ENCODE data around the gene SLC38A9. TPM values are rescaled to one million over a fixed set of nuclear protein-coding genes. Genes with fewer than 3 reads are reported as not detected.

SLC38A9 gene
- total and polyA plus RNA-seq, 2 donors (not counting 1 experiment from before 2014, with no cell fraction given), result 23.4 to 36.3 TPM

DNA sequence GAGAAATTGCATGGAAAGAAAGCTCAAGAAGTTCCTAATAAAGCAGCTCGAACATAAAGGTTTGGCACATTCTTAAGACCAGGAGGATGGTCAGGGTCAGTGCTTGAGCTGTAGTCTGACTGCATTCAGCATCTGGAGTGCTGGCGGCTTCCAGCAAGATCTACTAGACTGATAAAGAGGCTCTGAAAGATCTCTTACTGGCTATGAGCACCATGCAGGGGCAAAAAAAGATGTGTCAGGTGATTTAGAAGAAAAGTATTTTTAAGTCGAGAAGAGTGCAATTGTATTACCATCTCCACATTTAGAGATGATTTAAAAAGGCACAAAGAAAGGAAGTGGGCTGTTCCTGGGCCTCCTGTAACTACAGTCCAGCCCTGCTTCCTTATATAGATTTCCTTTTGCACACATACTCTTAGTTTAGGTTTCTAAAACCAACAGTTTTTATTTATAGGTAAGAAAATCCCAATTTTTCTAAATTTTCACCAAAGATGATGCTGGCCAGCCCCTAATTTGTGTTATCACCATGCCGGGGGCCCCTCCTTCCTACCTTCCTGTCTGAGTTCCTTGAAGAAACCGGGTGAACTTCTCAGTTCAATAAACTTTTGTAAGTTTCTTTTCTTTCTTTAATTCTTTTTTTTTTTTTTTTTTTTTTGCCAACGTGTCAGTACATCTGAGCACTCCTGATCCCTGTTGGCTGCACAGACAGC lies 111.5 kb downstream of the SLC38A9 start:
- intact Hi-C loops (cut with micrococcal nuclease), result no loop called here

DNA sequence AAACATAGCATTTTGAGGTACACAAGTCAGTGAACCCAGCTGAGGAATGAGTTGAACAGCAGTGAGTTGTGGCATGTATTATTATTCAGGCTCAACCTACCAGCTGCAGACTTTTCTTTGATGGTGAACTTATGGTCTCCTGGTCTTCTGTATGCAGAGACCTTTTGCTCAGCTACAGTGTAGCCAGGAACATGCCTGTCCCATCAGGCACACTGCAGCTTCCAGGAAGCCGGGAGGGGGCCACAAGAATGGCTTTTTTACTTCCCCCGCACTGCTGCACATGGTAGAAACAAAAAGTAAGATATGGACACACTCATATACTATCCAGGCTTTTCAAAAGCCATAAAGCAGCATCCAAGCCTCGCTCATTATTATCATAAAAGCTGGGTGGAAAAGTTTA lies 112.0 kb downstream of the SLC38A9 start:
- Histone ChIP-seq H3K9ac (ENCODE audit: low read length) (no peak overlapping the region), H3K79me2 (ENCODE audit: control insufficient read depth, insufficient read depth, low read length) (no peaks in the 10 kb centered on the region), H3K27me3 (replicated peaks in 1 of 4; ENCODE audit: control extremely low read depth in 1 of 4, control insufficient read depth in 3 of 4, insufficient read depth in 4 of 4, low read length in 3 of 4) (no peaks in the 10 kb centered on the region), H3K9me3 (ENCODE audit: control extremely low read depth in 1 of 3, control insufficient read depth in 2 of 3, insufficient read depth in 1 of 3, low read length in 2 of 3) (no peaks in the 10 kb centered on the region), H2AFZ (ENCODE audit: insufficient read depth, low read depth, low read length, poor library complexity, severe bottlenecking) (no peak overlapping the region), H3K4me3 (ENCODE audit: control extremely low read depth in 1 of 5, extremely low read depth in 1 of 5, insufficient read depth in 1 of 5, low read depth in 2 of 5, low read length in 4 of 5) (no peak overlapping the region), H3K27ac (ENCODE audit: low read length in 2 of 2) (no peak overlapping the region), H3K4me1 (ENCODE audit: control insufficient read depth in 2 of 2, insufficient read depth in 2 of 2, low read length in 2 of 2) (peaks cover 13 to 15% of the 10 kb centered on the region in 2 donors), H4K20me1 (ENCODE audit: control insufficient read depth, insufficient read depth, low read length, poor library complexity, severe bottlenecking) (no peaks in the 10 kb centered on the region), H3K4me2 (replicated peaks; ENCODE audit: low read depth, low read length, poor library complexity, severe bottlenecking) (no peak overlapping the region), H3K36me3 (replicated peaks in 1 of 2; ENCODE audit: control extremely low read depth in 1 of 2, control insufficient read depth in 1 of 2, extremely low read depth in 1 of 2, insufficient read depth in 2 of 2, low read length in 1 of 2) (no peaks in the 10 kb centered on the region)
- intact Hi-C loops (cut with micrococcal nuclease), result no loop called here
- DNase-seq (no peak), ATAC-seq (ENCODE audit: low read depth) (no peak)
- peaks cover 14% of the 10 kb centered on the region for H3K4me1 Mint-ChIP-seq
- H3K27me3 Mint-ChIP-seq, result no peaks in the 10 kb centered on the region
- no peak overlapping the region for H3K27ac Mint-ChIP-seq
- ChIA-PET CTCF (no interaction called here), POLR2A (no interaction called here)
- no peak overlapping the region for H3K4me3 Mint-ChIP-seq
- 59% methylated on average over 2 of the region's 3 CpGs for WGBS (ENCODE audit: insufficient coverage)
- H3K9me3 Mint-ChIP-seq (ENCODE audit: insufficient read depth), result no peaks in the 10 kb centered on the region
- TF ChIP-seq EZH2 (IDR thresholded peaks at IDR 0.05; ENCODE audit: borderline replicate concordance, insufficient read depth, low read depth, low read length, poor library complexity, severe bottlenecking), result no peak
- TF ChIP-seq, protein P1, sequence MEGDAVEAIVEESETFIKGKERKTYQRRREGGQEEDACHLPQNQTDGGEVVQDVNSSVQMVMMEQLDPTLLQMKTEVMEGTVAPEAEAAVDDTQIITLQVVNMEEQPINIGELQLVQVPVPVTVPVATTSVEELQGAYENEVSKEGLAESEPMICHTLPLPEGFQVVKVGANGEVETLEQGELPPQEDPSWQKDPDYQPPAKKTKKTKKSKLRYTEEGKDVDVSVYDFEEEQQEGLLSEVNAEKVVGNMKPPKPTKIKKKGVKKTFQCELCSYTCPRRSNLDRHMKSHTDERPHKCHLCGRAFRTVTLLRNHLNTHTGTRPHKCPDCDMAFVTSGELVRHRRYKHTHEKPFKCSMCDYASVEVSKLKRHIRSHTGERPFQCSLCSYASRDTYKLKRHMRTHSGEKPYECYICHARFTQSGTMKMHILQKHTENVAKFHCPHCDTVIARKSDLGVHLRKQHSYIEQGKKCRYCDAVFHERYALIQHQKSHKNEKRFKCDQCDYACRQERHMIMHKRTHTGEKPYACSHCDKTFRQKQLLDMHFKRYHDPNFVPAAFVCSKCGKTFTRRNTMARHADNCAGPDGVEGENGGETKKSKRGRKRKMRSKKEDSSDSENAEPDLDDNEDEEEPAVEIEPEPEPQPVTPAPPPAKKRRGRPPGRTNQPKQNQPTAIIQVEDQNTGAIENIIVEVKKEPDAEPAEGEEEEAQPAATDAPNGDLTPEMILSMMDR (IDR thresholded peaks at IDR 0.05), result no peak

More for the DNA sequence above, 111.5 kb downstream of the SLC38A9 start:
- H3K27ac Mint-ChIP-seq, result no peak overlapping the region
- no peaks in the 10 kb centered on the region for H3K27me3 ChIP-seq (replicated peaks in 1 of 4; ENCODE audit: control extremely low read depth in 1 of 4, control insufficient read depth in 3 of 4, insufficient read depth in 4 of 4, low read length in 3 of 4)
- peaks cover 14% of the 10 kb centered on the region for H3K4me1 Mint-ChIP-seq
- no peak for DNase-seq
- H3K4me2 ChIP-seq (replicated peaks; ENCODE audit: low read depth, low read length, poor library complexity, severe bottlenecking), result peak overlapping the region; percentile 53
- peaks cover 13 to 15% of the 10 kb centered on the region in 2 donors for H3K4me1 ChIP-seq (ENCODE audit: control insufficient read depth in 2 of 2, insufficient read depth in 2 of 2, low read length in 2 of 2)
- TF ChIP-seq, protein P1 (IDR thresholded peaks at IDR 0.05), result no peak
- no peaks in the 10 kb centered on the region for H3K9me3 Mint-ChIP-seq (ENCODE audit: insufficient read depth)
- no peaks in the 10 kb centered on the region for H3K9me3 ChIP-seq (ENCODE audit: control extremely low read depth in 1 of 3, control insufficient read depth in 2 of 3, insufficient read depth in 1 of 3, low read length in 2 of 3)
- no peak overlapping the region for H3K4me3 Mint-ChIP-seq
- H3K79me2 ChIP-seq (ENCODE audit: control insufficient read depth, insufficient read depth, low read length), result no peaks in the 10 kb centered on the region
- no peak overlapping the region for H3K9ac ChIP-seq (ENCODE audit: low read length)
- CTCF ChIA-PET, result no interaction called here
- no peaks in the 10 kb centered on the region for H3K27me3 Mint-ChIP-seq
- H2AFZ ChIP-seq (ENCODE audit: insufficient read depth, low read depth, low read length, poor library complexity, severe bottlenecking), result peak overlapping the region; percentile 41
- H3K27ac ChIP-seq (ENCODE audit: low read length in 2 of 2), result no peak overlapping the region
- H3K36me3 ChIP-seq (replicated peaks in 1 of 2; ENCODE audit: control extremely low read depth in 1 of 2, control insufficient read depth in 1 of 2, extremely low read depth in 1 of 2, insufficient read depth in 2 of 2, low read length in 1 of 2), result no peaks in the 10 kb centered on the region
- ATAC-seq (ENCODE audit: low read depth), result no peak
- no peaks in the 10 kb centered on the region for H4K20me1 ChIP-seq (ENCODE audit: control insufficient read depth, insufficient read depth, low read length, poor library complexity, severe bottlenecking)
- WGBS (ENCODE audit: insufficient coverage), result 20% methylated on average over 5 of the region's 6 CpGs
- POLR2A ChIA-PET, result no interaction called here
- H3K4me3 ChIP-seq (ENCODE audit: control extremely low read depth in 1 of 5, extremely low read depth in 1 of 5, insufficient read depth in 1 of 5, low read depth in 2 of 5, low read length in 4 of 5), result peak overlapping the region in 1 of 5 experiments; percentile 6

All from B cell (primary cell).